Panc1 (cell line): ENCODE results near the gene PHF8.

ENCODE experiments used
- CTCF ChIP-seq: fragments of 450-650 bp; IDR thresholded peaks from 2 replicates; pipeline ENCODE4 v1.5.1; 2017; ENCODE audit warnings: mild to moderate bottlenecking
- POLR2AphosphoS5 ChIP-seq: IDR thresholded peaks from 2 replicates; pipeline ENCODE4 v1.6.1; 2012; ENCODE audit warnings: mild to moderate bottlenecking, low read depth, low read length, moderate library complexity
- SIN3A ChIP-seq: IDR thresholded peaks from 2 replicates; pipeline ENCODE4 v1.6.1; 2012; ENCODE audit warnings: low read depth, mild to moderate bottlenecking, low read length, moderate library complexity, borderline replicate concordance; ENCODE audit not compliant: insufficient read depth

GRCh38 chrX:54067766-54068165, 23.5 kb upstream of the PHF8 start:
- no peak for TF ChIP-seq CTCF
- TF ChIP-seq SIN3A = no peak
- no peak for TF ChIP-seq POLR2AphosphoS5
